D341Med (cell line): ENCODE data around the gene RHBDF2.
A peak's percentile ranks its signal among the peaks of the same experiment; 100 is the strongest.

ENCODE experiments used
- DNase-seq: peaks from one replicate; pipeline ENCODE4 v3.0.0; 2012; ENCODE audit warnings: low spot score

Gene RHBDF2

DNA sequence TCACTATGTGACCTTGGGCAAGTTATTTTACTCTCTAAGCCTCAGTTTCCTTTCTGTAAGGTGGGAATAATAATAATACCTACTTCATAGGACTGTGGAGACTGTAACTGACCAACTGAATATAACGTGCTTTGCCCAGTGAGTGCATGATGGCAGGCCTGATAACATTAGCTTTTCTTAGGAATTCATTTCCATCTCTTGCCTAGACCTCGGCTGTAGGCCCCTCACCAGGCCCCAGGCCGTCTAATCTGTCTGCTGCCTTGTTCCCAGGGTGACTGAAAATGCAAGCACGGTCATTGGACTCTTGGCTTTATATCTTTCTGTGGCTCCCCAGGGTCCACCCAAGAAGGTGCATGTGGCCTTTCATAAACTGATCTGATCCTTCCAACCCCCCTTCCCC, 41.5 kb downstream of the RHBDF2 start:
- no peak for DNase-seq

DNA sequence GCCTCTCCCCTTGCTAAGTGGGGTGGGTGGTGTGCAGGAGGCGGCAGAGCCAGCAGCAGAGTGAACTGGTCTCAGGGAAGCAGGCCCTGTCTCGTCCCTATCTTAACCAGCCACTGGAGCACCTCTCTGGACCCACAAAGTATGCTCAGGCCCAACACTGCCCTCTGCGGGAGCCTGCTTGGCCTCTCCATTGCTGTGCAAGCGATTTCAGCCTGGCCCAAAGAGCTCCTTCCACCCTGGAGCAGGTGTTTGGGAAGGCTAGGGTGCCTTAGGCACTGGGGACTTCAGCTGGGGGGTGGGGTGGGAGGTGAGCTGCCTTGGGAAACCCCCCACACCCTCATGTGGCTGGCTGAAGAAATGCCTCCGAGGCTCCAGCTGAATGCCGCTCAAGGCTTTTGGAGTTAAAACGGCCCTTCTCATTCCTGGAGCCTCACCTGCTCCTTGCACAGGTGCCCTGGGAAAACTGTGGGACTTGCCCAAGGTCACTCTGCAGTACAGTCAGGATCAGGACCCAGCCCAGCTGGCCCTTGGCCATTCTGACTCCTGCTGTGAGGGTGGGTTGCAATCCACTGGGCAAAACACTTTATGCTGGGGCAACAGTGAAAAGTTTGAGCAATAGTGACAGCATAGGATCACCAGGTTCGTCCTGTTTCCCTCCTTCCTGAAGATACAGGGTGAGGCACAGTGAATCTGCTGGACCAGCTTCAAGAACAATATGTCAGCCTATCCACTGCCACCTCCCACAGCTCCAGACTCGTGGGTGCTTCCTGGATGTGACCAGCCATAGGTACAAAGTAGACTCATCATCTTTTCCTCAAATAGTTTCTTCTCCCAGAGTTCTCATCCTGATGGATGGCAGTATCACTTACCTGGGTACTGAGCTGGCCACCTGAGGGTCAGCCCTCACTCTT, 42.4 kb downstream of the RHBDF2 start:
- peak; percentile 75 for DNase-seq

DNA sequence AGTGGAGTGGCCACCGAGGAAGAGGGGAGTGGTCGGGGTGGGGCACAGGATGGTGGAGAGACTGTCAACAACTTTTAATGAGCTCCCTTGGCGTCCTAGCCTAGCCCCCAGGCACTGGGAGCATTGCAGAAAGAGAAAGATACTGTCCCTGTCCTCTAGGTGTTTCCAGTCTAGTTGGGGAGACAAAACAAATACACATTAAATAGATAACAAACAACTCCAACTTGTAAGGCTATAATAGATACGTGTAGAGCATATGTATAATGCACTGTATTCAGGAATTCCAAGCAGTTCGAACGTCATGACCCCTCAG, 47.8 kb downstream of the RHBDF2 start:
- no peak for DNase-seq

GRCh38 chr17:76452660-76453430, 48.4 kb downstream of the RHBDF2 start, which contains the start of gene UBE2O:
TSS of gene UBE2O (minus strand) at chr17:76453152. CDS start at chr17:76453141, 11 bp downstream.
- peak; percentile 100 for DNase-seq

- no peak for DNase-seq
Observed at GRCh38 chr17:76452127-76452659, 49.0 kb downstream of the RHBDF2 start.

DNA sequence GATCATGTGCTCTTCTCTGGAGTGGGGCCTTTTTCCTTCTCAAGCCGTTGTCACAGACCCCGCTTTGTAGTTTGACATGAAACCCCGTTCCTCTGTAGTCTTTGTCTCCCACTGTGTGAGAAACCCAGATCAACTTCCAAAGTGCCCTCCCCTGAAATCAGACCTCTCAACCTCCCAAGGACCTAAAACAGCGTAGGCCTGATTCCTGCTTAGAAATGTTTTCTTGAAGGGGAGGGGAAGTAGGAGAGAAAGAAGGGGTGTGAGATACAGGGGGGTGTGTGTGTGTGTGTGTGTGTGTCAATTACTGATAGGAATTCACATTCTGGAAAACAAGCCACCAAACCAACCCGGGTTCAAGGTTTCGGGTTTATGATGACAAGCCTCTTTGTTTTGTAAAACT, 49.7 kb downstream of the RHBDF2 start:
- no peak for DNase-seq

DNA sequence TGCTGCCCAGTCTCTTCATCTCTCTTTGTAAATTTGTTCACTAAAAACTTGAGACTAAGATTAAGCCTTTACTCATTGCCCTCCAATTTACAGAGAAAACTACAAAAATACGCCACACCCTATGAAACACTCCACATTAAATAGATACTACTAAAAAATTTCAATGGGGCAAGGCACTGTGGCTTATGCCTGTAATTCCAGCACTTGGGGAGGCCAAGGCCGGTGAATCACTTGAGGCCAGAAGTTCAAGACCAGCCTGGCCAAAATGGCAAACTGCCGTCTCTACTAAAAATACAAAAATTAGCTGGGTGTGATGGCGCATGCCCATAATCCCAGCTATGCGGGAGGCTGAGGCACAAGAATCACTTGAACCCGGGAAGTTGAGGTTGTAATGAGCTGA, 52.1 kb downstream of the RHBDF2 start:
- DNase-seq, result no peak

DNA sequence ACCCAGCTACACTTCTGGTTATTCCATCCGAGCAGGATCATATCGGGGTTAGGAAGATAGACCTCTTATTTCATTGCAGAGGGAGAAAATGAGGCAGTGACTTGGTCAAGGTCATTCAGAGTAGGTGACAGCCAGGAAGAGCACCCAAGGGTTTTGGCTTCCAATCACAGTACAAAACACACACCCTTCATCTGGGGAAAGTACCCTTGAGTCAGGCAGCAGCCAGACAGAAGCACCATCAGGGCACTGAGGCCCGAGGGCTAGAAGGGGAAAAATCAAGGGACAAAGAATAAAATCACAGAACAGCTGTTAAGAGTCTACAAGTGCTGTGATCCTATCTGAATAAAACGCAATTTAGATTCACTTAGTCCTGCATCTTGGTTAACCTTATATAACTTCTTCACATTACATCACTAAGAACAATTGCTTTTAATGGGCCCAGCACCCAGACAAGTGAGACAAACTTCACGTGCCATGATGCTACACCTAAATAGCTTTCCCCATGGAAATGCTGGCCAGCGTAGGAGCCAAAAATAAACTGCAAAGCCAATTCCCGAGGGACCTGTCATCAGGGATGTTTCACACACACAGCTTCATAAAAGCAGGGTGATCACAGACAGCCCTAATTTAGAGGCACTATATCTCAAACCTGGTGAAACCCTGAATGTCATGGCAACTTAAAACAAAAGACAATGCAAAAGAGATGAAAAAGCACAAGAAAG, 53.1 kb downstream of the RHBDF2 start:
- no peak for DNase-seq

GRCh38 chr17:76446449-76447231, 54.6 kb downstream of the RHBDF2 start:
- DNase-seq, result no peak

DNA sequence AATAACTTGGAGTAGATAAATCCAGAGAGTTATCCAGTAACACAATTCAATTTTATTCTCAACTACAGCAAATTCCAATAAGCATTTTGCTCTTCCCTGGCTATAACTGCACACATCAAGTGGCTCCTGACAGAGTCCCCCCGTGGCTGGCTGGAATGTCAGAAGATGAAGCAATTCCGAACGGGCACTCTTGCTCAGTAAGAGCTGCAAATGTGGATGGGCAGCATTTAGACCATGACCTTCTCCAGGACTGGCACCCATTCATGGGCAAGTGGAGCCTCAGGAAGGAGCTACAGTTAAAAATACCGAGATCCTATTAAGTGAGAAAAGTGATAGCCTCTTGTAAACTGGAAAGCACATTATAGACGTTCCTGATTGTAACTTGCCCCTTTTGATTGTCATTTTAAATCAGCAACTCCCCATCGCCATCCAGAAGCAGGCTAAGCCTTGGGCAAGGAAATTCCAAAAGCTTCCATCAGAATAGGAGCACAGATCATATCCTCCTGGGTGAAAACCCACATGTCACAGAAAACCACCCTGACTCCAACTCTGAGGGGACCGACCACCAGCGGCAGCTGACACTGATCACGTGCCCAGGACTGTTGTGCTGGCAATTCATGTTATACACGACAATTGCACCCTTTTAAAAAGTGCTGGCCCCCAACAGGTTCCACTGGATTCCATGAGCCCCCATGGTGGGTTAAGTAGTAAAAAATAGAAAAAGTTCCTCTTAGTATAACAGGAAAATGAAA, 55.4 kb downstream of the RHBDF2 start:
- no peak for DNase-seq

- DNase-seq, result no peak
Observed at GRCh38 chr17:76444518-76445311, 56.5 kb downstream of the RHBDF2 start.

DNA sequence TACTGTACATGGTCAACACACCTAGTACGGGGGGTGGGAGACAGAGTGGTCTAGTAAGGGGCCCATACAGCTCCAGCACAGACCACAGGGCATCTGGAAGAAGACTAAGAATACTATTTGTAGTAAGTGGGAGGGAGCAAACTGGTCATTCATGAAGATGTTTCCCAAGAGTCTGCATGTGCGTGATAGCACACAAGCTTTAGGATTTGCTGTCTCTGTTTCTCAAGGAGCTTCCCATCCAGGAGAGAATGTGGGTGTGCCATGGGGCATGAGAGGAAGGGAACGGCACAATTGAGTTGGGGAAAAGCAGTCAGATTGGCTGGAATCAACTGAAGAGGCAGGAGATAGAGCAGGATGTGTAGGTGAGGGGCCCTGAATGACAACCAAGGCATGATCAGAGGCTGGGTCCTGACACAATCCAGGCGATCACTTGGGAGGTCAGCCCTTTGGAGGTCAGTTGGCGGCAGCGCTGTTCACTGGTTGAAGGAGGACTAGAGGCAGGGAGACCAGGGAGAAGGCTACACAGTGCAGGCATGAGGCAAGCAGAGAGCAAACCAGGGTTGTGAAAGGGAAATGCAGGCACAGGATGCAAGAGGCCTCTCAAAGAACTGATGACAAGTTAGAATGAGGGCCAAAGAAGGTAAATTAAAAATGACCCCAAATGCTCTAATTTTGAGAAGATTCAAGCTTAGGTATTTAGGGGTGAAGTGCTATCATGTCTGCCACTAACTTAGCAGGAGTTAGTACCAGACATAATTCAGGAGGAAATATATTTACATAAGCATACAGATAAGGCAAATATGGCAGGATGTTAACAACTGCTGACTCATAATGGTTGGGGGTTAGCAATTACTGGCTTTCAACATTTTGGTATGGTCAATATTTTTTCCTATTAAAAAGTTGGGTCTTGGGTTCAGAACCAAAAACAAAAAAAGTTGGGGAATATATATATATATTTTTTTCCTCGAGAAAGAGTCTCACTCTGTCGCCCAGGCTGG, 58.6 kb downstream of the RHBDF2 start:
- DNase-seq, result no peak

DNA sequence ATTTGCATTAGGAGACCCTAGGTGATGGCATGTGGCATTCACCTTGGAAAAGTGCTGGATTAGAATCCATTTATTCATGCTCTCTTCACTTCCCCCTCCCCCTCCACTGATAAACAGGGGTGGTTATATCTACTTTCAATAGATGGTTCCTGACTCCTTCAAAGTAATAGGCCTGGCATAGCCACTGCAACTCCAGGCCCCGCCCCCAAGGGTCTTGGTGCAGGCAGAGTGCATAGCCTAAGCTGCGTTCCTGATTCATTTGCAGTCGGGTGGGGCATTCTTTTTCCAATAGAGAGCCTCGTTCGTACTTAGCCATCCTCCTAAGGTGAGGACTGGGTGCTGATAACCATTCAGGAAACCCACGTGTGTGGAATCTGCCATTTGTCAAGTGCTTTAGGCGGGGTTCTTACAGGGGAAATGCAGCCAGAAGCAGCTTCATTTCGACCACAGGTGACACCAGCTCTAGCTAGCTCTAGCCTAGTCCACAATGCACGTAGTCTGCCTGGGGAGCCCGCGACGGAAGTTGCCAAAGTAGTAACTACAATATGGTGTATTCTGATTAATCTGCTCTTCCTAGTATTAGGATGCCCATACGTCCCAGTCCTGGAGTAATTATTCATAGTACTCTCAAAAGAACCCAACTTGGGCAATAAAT, 59.4 kb downstream of the RHBDF2 start:
- DNase-seq, result no peak

DNA sequence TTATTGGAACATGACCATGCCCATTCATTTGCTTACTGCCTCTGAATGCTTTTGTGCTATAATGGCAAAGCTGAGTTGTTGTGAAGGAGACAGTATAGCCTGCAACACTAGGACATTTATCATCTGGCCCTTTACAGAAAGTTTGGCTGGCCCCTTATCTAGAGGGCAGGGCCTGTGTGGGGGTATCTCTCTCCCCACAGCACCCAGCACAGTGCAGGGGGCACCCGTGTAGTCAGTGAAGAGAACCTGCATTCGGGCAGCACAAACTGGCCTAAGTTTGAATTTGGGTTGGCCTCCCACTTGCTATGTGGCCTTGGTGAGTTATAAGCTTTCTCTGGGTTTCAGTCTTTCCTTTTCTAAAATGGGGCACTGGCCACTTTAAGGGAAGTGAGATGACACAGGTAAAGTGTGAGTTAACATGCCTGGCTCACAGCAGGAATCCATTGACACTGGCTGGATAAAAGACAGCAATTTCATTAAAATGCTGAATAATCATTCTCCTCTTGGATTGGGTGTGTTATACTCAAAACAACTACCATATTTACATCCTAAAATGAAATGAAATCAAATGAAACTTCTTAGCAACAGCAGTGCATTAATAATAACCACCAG, 60.4 kb downstream of the RHBDF2 start:
- DNase-seq, result no peak

- no peak for DNase-seq
Observed at GRCh38 chr17:76439314-76439928, 61.8 kb downstream of the RHBDF2 start.

DNA sequence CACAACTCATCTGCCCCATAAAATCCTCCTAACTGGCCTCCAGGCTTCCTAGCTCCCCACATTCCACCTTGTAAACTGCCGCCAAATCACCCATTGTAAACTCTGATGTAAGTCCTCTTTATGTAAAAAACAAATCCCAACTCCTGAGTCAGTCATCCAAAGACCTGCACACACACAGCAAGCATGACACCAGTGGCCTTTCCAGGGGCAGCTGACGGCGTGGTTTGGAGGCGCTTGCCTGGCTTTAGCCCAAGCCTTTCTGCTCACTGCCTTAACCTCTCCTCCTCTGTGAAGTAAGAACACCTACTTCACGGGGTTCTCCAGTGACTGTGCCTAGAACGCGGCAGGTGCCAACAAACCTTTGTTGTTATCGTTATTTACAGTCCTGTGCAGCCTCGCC, 62.3 kb downstream of the RHBDF2 start:
- no peak for DNase-seq
